Measurements from ENCODE around the gene ZMYM2.

ZMYM2 gene

GRCh38 chr13:20049558-20050473, 91.3 kb downstream of the ZMYM2 start:
- DNase-seq = no peak

DNA sequence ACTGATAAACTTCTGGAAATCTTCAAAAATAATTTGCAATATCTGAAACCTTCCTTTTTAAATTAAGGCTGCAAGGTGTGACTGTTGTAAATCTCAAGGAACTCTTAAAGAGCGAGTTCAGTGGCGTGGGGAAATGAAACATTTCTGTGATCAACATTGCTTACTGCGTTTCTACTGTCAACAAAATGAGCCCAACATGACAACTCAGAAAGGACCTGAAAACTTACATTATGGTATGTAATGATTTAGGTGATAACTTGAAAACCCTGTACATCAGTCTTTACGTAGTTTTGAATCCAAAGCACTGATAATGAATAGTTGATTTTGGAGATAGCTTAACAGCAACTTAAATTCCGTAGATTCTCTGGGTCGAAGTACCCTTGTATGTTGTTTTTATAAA, 92.8 kb downstream of the ZMYM2 start:
- DNase-seq = no peak

- no peak for DNase-seq
These were observed 94.5 kb downstream of the ZMYM2 start for GRCh38 chr13:20053016-20053415.

GRCh38 chr13:20053891-20054290, 95.4 kb downstream of the ZMYM2 start:
- DNase-seq = no peak

DNA sequence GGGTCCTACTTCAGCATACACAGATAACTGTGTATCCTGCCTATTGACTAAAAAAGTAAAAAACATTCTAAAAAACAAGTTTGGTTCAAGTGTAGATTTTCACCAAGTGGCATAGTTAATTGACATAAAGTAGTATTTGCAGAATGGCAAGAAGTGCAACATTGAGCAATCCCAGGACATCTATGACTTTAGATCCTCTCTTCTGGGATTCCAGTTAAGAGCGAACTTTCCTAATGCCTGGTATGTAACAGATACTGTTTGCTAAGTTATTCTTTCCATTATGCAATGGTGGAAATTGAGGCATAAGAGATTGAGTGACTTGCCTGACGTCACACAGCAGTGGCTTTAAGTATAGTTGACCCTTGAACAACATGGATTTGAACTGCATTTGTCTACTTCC, 96.1 kb downstream of the ZMYM2 start:
- no peak for DNase-seq

GRCh38 chr13:20057214-20057613, 98.7 kb downstream of the ZMYM2 start:
- no peak for DNase-seq

GRCh38 chr13:20057963-20058362, 99.4 kb downstream of the ZMYM2 start:
- no peak for DNase-seq

DNA sequence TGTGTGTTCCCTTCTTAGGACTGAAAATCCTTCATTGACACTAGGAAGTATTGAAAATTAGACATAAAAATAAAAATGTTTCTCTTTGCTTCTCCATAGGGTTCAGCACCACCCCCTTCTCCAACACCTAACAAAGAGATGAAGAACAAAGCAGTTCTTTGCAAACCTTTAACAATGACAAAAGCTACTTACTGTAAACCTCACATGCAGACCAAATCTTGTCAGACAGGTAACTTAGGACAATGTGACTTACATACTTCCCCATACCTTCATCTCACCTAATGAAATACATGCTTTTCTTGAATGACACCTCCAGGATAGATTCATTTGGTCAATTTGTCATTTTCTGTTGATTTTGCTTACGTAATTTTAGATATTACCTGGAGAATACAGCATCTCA, 99.9 kb downstream of the ZMYM2 start:
- no peak for DNase-seq

GRCh38 chr13:20064128-20064527, 105.6 kb downstream of the ZMYM2 start:
- DNase-seq = no peak

DNA sequence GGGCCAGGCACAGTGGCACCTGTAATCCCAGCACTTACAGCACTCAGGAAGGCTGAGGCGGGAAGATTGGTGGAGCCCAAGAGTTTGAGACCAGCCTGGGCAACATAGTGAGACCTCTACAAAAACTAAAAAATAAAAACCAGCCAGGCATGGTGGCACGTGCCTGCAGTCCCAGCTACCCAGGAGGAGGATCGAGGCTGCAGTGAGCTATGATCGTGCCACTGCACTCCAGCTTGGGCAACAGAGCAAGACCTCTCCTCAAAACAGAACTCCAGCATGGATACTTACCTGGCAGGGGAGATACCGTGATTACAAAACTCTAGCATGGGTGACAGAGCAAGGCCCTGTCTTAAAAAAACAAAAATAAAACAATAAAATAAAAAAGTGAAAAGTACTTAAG, 107.0 kb downstream of the ZMYM2 start:
- DNase-seq = no peak

DNA sequence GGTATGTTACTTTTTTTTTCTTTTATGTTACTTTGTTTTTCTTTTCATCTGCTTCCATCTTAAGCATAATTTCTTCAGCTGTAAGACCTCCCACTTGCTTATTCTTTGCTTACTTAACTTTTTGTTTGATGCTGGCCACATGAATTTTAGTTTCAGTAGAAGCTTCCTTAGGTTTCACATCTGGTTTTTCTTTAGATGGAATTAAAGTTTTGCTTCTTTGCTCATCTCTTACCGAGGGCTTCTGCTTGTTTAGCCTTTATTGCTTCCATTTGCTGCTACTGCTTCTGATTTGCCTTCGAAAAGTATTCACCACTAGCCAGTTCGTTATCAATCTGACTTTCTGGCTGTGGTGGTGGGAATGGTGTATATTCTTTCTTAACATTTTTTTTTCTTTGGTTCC, 111.4 kb downstream of the ZMYM2 start:
- no peak for DNase-seq

DNA sequence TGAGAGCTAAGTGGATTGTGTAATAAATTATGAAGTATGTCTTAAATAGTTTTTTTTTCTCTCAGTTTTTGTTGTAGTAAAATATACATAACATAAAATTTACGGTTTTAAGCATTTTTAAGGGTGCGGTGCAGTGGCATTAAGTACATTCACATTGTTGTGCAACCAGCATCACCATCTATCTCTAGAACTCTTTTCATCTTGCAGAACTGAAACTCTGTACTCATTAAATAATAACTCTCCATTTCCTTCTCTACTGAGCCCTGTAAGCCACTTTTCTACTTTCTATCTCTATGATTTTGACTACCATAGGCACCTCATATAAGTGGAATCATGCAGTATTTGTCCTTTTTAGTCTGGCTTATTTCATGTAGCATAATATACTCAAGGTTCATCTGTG, 115.2 kb downstream of the ZMYM2 start:
- no peak for DNase-seq

GRCh38 chr13:20074966-20075365, 116.4 kb downstream of the ZMYM2 start:
- DNase-seq = no peak

- DNase-seq = no peak
These were observed 118.6 kb downstream of the ZMYM2 start for GRCh38 chr13:20077086-20077485.

DNA sequence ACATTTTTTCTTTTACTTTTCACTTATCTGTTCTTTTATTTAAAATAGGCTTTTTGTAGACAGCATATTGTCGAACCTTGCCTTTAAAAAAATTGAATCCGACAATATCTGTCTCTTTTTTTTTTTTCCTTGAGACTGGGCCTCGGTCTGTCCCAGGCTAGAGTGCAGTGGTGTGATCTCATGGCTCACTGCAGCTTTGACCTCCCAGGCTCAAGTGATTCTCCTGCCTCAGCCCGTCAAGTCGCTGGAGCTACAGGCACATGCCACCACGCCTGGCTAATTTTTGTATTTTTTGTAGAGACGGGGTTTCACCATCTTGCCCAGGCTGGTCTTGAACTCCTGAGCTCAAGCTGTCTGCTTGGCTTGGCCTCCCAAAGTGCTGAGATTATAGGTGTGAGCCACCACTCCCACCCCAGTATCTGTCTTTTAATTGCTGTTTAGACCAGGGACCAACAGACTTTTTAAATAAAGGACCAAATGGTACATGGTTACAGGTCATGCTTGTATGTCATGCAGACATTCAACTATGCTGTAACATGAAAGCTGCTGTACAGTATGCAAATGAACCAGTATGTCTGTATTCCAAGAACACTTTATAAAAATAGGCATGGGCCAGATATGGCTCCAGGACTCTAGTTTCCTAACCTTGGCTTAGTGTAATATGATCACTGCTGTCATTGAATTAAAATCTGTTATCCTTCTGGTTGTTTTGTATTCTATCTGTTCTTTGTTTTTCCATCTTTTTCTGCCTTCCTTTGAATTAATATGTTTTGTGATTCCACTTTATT, 122.0 kb downstream of the ZMYM2 start:
- no peak for DNase-seq

DNA sequence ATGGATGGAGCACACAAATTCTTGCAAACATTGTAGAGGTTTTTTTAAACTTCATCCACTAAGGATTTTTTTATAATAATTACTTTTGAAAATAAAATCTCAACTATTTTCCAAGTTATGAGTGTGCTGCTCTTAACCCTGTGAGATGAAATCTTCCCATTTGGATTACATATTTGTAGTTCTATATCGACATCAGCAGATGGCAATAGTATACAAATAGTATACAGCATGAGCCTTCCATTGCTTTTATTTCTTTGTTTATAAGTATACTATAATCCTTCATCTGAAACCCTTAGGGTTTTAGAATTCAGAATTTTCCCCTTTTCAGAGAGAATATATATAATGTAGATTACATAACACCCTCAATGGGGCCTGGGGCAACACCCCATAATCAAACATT, 131.8 kb downstream of the ZMYM2 start:
- no peak for DNase-seq

- no peak for DNase-seq
These were observed 135.4 kb downstream of the ZMYM2 start for GRCh38 chr13:20093951-20094350.

GRCh38 chr13:20099319-20099718, 140.8 kb downstream of the ZMYM2 start:
- no peak for DNase-seq

GRCh38 chr13:20101467-20102316, 143.2 kb downstream of the ZMYM2 start:
- no peak for DNase-seq

DNA sequence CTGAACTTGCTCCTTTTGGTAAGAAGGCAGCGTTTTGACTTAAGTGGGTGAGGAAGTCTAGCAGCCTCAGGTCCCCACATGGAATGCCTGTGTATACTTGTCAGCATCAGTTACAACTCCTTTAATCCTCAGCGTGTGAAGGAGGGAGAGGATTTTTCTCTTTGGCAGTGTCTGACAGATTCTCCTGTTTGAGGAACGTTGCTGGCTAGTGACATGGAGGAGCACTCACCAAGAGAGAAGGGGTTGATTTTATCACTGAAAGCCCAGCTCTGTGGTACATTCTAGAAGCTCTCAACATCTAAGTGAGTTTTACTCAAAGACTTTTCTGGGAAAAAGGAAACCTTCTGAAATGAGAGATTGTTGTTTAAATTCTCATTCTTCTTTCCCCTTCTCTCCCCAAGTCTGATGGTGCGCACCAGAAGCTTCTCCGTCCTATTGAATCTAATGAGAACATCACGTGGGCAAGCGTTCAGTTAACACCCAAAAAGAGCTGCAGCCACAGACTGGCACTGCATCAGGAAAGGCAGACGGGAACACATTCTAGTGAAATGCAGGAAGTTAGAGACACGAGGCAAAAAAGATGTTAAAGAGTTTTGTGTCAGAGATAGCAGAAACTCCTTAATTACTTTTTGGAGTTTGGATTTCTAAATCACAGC, 144.1 kb downstream of the ZMYM2 start:
- no peak for DNase-seq

DNA sequence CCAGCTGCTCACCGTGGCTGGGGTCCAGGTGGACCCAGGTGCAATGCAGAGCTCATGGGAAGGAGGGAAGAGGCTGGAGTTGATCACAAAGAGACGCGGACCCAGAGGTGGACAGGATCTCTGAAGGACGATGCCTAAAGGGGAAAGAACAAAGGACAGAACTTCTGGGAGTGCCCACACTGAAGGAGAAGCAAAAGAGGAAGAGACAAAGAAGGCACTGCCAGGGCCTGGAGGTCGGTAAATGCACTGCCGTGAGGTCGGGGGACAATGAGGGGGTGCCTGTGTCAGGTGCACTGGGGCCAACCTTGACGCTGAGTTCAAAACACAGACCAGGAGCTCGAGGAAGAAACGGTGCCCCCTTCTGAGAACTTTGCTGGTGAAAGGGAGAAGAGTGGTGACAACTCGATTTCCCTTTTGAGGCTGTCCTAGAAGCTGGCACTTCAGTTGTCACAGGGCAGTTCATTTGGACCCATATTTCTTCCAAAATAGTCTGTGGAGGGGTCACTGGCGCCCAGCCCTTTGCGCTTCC, 146.7 kb downstream of the ZMYM2 start:
- DNase-seq = no peak

DNA sequence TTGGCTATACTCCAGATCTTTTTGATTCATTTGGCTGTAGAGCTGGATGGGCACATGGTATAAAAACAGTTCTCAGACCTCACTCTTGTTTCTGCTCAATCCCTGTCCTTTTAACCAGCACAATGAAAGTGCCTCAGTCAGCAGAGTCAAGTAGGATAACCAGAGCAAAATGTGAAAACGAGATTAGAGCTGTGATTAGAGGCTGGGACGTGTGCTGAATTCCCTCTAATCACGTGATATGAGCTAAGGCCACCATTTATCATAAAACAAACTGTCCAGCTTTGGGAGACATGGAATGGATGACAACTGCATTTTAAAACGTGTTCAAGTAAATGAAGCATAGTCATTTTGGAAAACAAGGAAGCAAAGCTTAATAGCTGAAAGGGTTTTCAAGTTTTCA, 148.2 kb downstream of the ZMYM2 start:
- DNase-seq = no peak

Measured in T1000 (cell line).